IPS DF 4.7 (cell line): ENCODE data around the gene OLIG2.

Experiments used
- DNase-seq: peaks from one replicate; pipeline ENCODE4 v3.0.0-alpha.2; 2013; ENCODE audit warnings: low spot score; ENCODE audit errors: extremely low read depth

The OLIG2 gene

DNA sequence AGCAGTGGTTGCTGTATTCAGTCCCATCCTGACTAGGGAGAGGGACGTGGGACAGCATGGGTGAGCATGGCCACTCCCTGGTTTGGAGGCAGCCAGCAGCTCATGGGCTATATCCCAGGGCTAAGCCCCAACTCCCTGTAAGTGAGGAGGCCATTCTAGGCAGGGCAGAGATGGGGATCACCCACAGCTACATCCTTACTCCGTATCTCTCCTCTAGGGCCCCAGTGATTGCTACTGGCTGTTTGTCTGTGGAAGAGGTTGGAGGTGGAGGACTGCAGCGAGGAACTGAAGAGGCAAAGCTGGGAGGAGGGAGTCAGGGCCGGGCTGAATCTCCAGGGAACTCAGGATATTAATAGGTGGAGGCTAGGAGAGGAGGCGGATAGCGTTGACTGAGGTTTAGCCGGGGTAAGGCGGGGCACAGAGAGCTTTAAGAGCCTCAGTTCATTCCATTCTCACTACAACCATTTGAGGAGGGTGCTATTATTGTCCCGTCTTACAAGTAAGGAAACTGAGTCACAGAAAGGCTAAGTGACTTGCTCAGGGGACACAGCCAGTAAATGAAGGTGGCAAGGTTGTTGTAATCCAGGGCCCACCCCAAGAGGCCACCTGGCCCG lies 6.8 kb downstream of the OLIG2 start:
- DNase-seq, result no peak

- DNase-seq, result no peak
These were observed 7.6 kb downstream of the OLIG2 start for GRCh38 chr21:33033094-33033951.

- no peak for DNase-seq
These were observed 8.3 kb downstream of the OLIG2 start for GRCh38 chr21:33033961-33034413.

DNA sequence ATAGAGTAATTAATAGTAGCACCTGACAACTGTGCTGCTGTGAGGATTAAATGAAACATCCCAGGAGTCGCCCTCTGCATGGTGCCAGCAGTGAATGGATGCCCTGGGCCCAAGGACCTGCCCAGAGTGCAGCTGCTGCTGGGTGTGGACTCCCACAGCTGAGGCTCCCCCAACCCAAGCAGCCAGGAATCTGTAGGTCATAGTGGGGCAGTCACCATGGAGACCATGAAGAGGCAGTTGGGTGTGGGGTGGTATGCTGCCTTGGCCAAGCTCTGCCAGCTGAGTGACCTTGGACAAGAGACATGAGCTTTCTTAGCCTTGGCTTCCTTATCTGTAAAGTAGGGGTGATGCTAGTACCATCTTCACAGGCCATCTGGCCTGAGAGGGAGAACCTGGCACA lies 9.4 kb downstream of the OLIG2 start:
- no peak for DNase-seq

- DNase-seq, result no peak
These were observed 10.9 kb downstream of the OLIG2 start for GRCh38 chr21:33036430-33037162.

GRCh38 chr21:33037501-33037900 lies 11.8 kb downstream of the OLIG2 start:
- DNase-seq, result no peak

GRCh38 chr21:33039536-33039935 lies 13.8 kb downstream of the OLIG2 start:
- no peak for DNase-seq

- DNase-seq, result no peak
These were observed 14.5 kb downstream of the OLIG2 start for GRCh38 chr21:33040215-33040614.

GRCh38 chr21:33041981-33042380 lies 16.2 kb downstream of the OLIG2 start:
- DNase-seq, result no peak

GRCh38 chr21:33042812-33043211 lies 17.1 kb downstream of the OLIG2 start:
- DNase-seq, result no peak

DNA sequence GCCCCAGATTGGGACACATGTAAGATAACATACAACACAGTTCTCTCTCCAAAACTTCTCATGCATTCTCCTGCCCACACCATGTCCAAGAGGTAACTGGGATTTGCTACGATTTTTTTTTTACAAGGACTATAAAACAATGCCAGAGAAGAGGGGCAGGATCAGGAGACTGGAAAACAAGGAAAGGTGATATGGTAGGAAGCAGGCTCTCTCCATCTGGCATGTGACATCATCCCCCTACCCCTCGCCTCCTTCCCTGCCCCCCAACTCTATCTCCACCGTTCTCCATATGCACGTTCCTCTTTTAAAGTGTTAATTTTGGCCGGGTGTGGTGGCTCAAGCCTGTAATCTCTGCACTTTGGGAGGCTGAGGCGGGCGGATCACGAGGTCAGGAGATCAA lies 20.7 kb downstream of the OLIG2 start:
- no peak for DNase-seq

GRCh38 chr21:33047231-33047630 lies 21.5 kb downstream of the OLIG2 start:
- no peak for DNase-seq

GRCh38 chr21:33051925-33052324 lies 26.2 kb downstream of the OLIG2 start:
- no peak for DNase-seq

GRCh38 chr21:33053951-33054350 lies 28.2 kb downstream of the OLIG2 start:
- DNase-seq, result no peak

- no peak for DNase-seq
These were observed 30.3 kb downstream of the OLIG2 start for GRCh38 chr21:33055991-33056390.

GRCh38 chr21:33057385-33057940 lies 31.7 kb downstream of the OLIG2 start:
- DNase-seq, result no peak

GRCh38 chr21:33058527-33058926 lies 32.8 kb downstream of the OLIG2 start:
- no peak for DNase-seq

DNA sequence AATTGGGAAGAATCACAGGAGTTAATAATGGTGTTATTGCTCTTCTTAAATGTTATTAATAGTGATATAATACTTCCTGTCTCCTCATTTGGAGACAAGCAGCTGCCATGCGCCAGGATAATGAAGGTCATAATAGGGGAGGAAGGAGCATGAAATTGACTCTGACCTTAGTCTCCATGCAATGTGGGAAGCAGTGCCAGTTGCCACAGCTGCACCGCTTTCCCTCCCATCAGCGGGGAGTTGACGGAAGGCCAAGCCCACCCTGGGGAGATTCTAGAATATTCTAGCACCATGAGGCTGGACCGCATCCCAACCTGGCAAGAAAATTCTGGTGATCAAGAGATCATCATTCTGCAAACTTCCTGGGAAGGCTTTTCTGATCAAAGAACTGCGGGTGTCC lies 33.2 kb downstream of the OLIG2 start:
- DNase-seq, result no peak

DNA sequence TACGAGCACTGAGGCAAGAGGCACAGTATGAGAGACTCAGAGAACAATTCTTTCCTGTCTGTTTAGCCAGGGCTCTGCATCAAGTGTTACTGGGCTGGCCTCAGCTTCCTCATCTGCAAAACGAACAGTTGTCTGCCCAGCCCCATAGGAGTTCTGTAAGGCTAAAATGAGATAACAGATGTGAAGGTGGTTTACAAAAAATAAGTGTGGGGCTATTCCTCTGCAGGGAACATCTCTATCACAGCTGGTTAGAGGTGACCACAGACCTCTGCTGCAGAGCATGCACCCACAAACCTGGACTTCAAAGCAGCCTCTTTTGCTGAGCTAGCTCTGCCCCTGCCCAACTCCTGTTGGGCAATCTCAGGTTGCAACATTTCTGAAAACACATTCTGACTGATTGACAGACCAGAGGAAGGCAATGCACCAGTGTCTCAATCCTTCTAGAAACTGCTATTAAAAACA lies 33.7 kb downstream of the OLIG2 start:
- no peak for DNase-seq

DNA sequence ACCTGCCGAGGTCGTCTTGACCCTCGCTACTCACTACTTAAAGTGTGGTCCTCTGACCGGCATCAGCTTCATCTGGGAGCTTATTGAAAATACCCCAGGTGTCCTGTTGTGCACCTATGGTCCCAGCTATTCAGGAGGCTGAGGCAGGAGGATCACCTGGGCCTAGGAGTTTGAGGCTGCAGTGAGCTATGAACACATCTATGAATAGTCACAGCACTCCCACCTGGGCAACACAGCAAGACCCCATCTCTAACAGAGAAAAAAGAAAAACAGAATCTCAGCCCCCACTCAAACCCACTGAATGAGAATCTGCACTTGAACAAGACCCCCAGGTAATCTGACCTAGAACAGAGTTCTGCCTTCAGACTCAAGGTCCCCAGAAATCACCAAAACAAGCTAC lies 35.5 kb downstream of the OLIG2 start:
- no peak for DNase-seq

- DNase-seq, result no peak
These were observed 37.7 kb downstream of the OLIG2 start for GRCh38 chr21:33063375-33063883.
